Activated naive CD4-positive, alpha-beta T cell treated with anti-CD3 and anti-CD28 coated beads, Interleukin-2, amount 50 U/mL, for 24 hours (primary cell): ENCODE measurements around the gene TP63.

Experiments
- H3K27ac Mint-ChIP-seq: one replicate; pipeline ENCODE4 v1.8.0; 2021; ENCODE audit warnings: mild to moderate bottlenecking, mixed read lengths
- H3K27me3 Mint-ChIP-seq: one replicate; pipeline ENCODE4 v1.8.0; 2021; ENCODE audit warnings: mixed read lengths
- H3K36me3 Mint-ChIP-seq: one replicate; pipeline ENCODE4 v1.8.0; 2021; ENCODE audit warnings: mixed read lengths
- H3K4me1 Mint-ChIP-seq: one replicate; pipeline ENCODE4 v1.8.0; 2021; ENCODE audit warnings: mixed read lengths
- H3K4me3 Mint-ChIP-seq: one replicate; pipeline ENCODE4 v1.8.0; 2021; ENCODE audit warnings: mild to moderate bottlenecking, mixed read lengths
- H3K9me3 Mint-ChIP-seq: one replicate; pipeline ENCODE4 v1.8.0; 2021; ENCODE audit warnings: mixed read lengths

Gene TP63

GRCh38 chr3:189849262-189849661, 218.1 kb downstream of the TP63 start:
- Mint-ChIP-seq H3K27me3 (no peaks in the 10 kb centered on the region), H3K4me3 (no peak overlapping the region), H3K4me1 (no peaks in the 10 kb centered on the region), H3K9me3 (no peaks in the 10 kb centered on the region), H3K36me3 (no peaks in the 10 kb centered on the region), H3K27ac (no peak overlapping the region)

GRCh38 chr3:189851682-189852081, 220.5 kb downstream of the TP63 start:
- Mint-ChIP-seq H3K4me3 (no peak overlapping the region), H3K36me3 (no peaks in the 10 kb centered on the region), H3K27ac (no peak overlapping the region), H3K9me3 (no peaks in the 10 kb centered on the region), H3K27me3 (no peaks in the 10 kb centered on the region), H3K4me1 (no peaks in the 10 kb centered on the region)

GRCh38 chr3:189853906-189854305, 222.7 kb downstream of the TP63 start:
- H3K36me3 Mint-ChIP-seq: no peaks in the 10 kb centered on the region
- no peak overlapping the region for H3K4me3 Mint-ChIP-seq
- no peaks in the 10 kb centered on the region for H3K27me3 Mint-ChIP-seq

GRCh38 chr3:189860296-189860695, 229.1 kb downstream of the TP63 start:
- no peaks in the 10 kb centered on the region for H3K9me3 Mint-ChIP-seq
- H3K27me3 Mint-ChIP-seq: no peaks in the 10 kb centered on the region
- no peaks in the 10 kb centered on the region for H3K4me1 Mint-ChIP-seq

More at GRCh38 chr3:189853906-189854305, 222.7 kb downstream of the TP63 start:
- no peaks in the 10 kb centered on the region for H3K4me1 Mint-ChIP-seq
- no peaks in the 10 kb centered on the region for H3K9me3 Mint-ChIP-seq
- H3K27ac Mint-ChIP-seq: no peak overlapping the region

GRCh38 chr3:189862385-189862998, 231.3 kb downstream of the TP63 start:
- Mint-ChIP-seq H3K36me3 (no peaks in the 10 kb centered on the region), H3K27ac (no peak overlapping the region), H3K4me3 (no peak overlapping the region), H3K27me3 (no peaks in the 10 kb centered on the region), H3K4me1 (no peaks in the 10 kb centered on the region), H3K9me3 (no peaks in the 10 kb centered on the region)

More at GRCh38 chr3:189860296-189860695, 229.1 kb downstream of the TP63 start:
- H3K4me3 Mint-ChIP-seq: no peak overlapping the region
- H3K27ac Mint-ChIP-seq: no peak overlapping the region
- H3K36me3 Mint-ChIP-seq: no peaks in the 10 kb centered on the region

- no peak overlapping the region for H3K4me3 Mint-ChIP-seq
- H3K27me3 Mint-ChIP-seq: no peaks in the 10 kb centered on the region
- no peaks in the 10 kb centered on the region for H3K4me1 Mint-ChIP-seq
- H3K9me3 Mint-ChIP-seq: no peaks in the 10 kb centered on the region
- no peak overlapping the region for H3K27ac Mint-ChIP-seq
- no peaks in the 10 kb centered on the region for H3K36me3 Mint-ChIP-seq
These were observed 231.8 kb downstream of the TP63 start for GRCh38 chr3:189863031-189863430.

- Mint-ChIP-seq H3K27ac (no peak overlapping the region), H3K4me1 (no peaks in the 10 kb centered on the region), H3K27me3 (peaks cover 3% of the 10 kb centered on the region), H3K36me3 (no peaks in the 10 kb centered on the region), H3K9me3 (no peaks in the 10 kb centered on the region), H3K4me3 (no peak overlapping the region)
These were observed 236.9 kb downstream of the TP63 start for GRCh38 chr3:189868061-189868460.

GRCh38 chr3:189869165-189869564, 238.0 kb downstream of the TP63 start:
- Mint-ChIP-seq H3K4me3 (no peak overlapping the region), H3K36me3 (no peaks in the 10 kb centered on the region), H3K4me1 (no peaks in the 10 kb centered on the region)

GRCh38 chr3:189871418-189871817, 240.2 kb downstream of the TP63 start:
- Mint-ChIP-seq H3K4me3 (no peak overlapping the region), H3K27me3 (peaks cover 3% of the 10 kb centered on the region)

More at GRCh38 chr3:189869165-189869564, 238.0 kb downstream of the TP63 start:
- no peaks in the 10 kb centered on the region for H3K9me3 Mint-ChIP-seq
- H3K27ac Mint-ChIP-seq: no peak overlapping the region
- H3K27me3 Mint-ChIP-seq: peaks cover 3% of the 10 kb centered on the region

GRCh38 chr3:189883113-189883753, 252.0 kb downstream of the TP63 start:
- H3K27me3 Mint-ChIP-seq: no peaks in the 10 kb centered on the region
- H3K9me3 Mint-ChIP-seq: no peaks in the 10 kb centered on the region

More at GRCh38 chr3:189871418-189871817, 240.2 kb downstream of the TP63 start:
- Mint-ChIP-seq H3K27ac (no peak overlapping the region), H3K4me1 (no peaks in the 10 kb centered on the region), H3K9me3 (no peaks in the 10 kb centered on the region), H3K36me3 (no peaks in the 10 kb centered on the region)

GRCh38 chr3:189890496-189890895, 259.3 kb downstream of the TP63 start:
- Mint-ChIP-seq H3K36me3 (no peaks in the 10 kb centered on the region), H3K27me3 (no peaks in the 10 kb centered on the region), H3K9me3 (no peaks in the 10 kb centered on the region), H3K4me3 (no peak overlapping the region), H3K4me1 (no peaks in the 10 kb centered on the region), H3K27ac (no peak overlapping the region)

More at GRCh38 chr3:189883113-189883753, 252.0 kb downstream of the TP63 start:
- Mint-ChIP-seq H3K4me3 (no peak overlapping the region), H3K36me3 (no peaks in the 10 kb centered on the region), H3K4me1 (no peaks in the 10 kb centered on the region), H3K27ac (no peak overlapping the region)

GRCh38 chr3:189896533-189896932, 265.3 kb downstream of the TP63 start:
- Mint-ChIP-seq H3K4me3 (no peak overlapping the region), H3K27ac (no peak overlapping the region), H3K9me3 (no peaks in the 10 kb centered on the region), H3K27me3 (no peaks in the 10 kb centered on the region), H3K4me1 (no peaks in the 10 kb centered on the region), H3K36me3 (no peaks in the 10 kb centered on the region)

GRCh38 chr3:189897406-189897805, 266.2 kb downstream of the TP63 start:
- H3K36me3 Mint-ChIP-seq: no peaks in the 10 kb centered on the region
- H3K27ac Mint-ChIP-seq: no peak overlapping the region
- H3K27me3 Mint-ChIP-seq: no peaks in the 10 kb centered on the region
- H3K4me1 Mint-ChIP-seq: no peaks in the 10 kb centered on the region
- no peaks in the 10 kb centered on the region for H3K9me3 Mint-ChIP-seq
- no peak overlapping the region for H3K4me3 Mint-ChIP-seq

- no peak overlapping the region for H3K4me3 Mint-ChIP-seq
These were observed 267.5 kb downstream of the TP63 start for GRCh38 chr3:189898559-189899153.

GRCh38 chr3:189899186-189899585, 268.0 kb downstream of the TP63 start:
- no peak overlapping the region for H3K27ac Mint-ChIP-seq
- H3K36me3 Mint-ChIP-seq: no peaks in the 10 kb centered on the region
- H3K9me3 Mint-ChIP-seq: no peaks in the 10 kb centered on the region
- no peaks in the 10 kb centered on the region for H3K4me1 Mint-ChIP-seq
- H3K27me3 Mint-ChIP-seq: no peaks in the 10 kb centered on the region
- H3K4me3 Mint-ChIP-seq: no peak overlapping the region

More at GRCh38 chr3:189898559-189899153, 267.5 kb downstream of the TP63 start:
- no peaks in the 10 kb centered on the region for H3K36me3 Mint-ChIP-seq
- no peaks in the 10 kb centered on the region for H3K4me1 Mint-ChIP-seq
- H3K9me3 Mint-ChIP-seq: no peaks in the 10 kb centered on the region
- no peak overlapping the region for H3K27ac Mint-ChIP-seq
- no peaks in the 10 kb centered on the region for H3K27me3 Mint-ChIP-seq

GRCh38 chr3:189900578-189900977, 269.4 kb downstream of the TP63 start:
- H3K27ac Mint-ChIP-seq: no peak overlapping the region
- no peak overlapping the region for H3K4me3 Mint-ChIP-seq
- no peaks in the 10 kb centered on the region for H3K27me3 Mint-ChIP-seq

More at GRCh38 chr3:189900578-189900977, 269.4 kb downstream of the TP63 start:
- Mint-ChIP-seq H3K36me3 (no peaks in the 10 kb centered on the region), H3K4me1 (no peaks in the 10 kb centered on the region), H3K9me3 (no peaks in the 10 kb centered on the region)
